Ishikawa (cell line): Measurements from ENCODE around the gene CLECL1.

Experiments
- MAX ChIP-seq: IDR thresholded peaks from 2 replicates; pipeline ENCODE4 v1.6.1; 2012
- RAD21 ChIP-seq: IDR thresholded peaks from 2 replicates; pipeline ENCODE4 v1.6.1; 2012; ENCODE audit warnings: low read depth
- REST ChIP-seq: IDR thresholded peaks from 2 replicates; pipeline ENCODE4 v1.6.1; 2012; ENCODE audit warnings: low read depth, mild to moderate bottlenecking
- YY1 ChIP-seq: IDR thresholded peaks from 2 replicates; pipeline ENCODE4 v1.6.1; 2012; ENCODE audit warnings: low read depth

- TF ChIP-seq REST = no peak
- no peak for TF ChIP-seq MAX
- no peak for TF ChIP-seq YY1
- no peak for TF ChIP-seq RAD21
These were observed 28.5 kb upstream of the CLECL1 start for GRCh38 chr12:9761419-9761781.
